ENCODE measurements around the gene IFIT1B.

- no peak for TF ChIP-seq GATA2 (IDR thresholded peaks at IDR 0.05; ENCODE audit: low read depth, low read length)
- no peak for TF ChIP-seq GATA3 (IDR thresholded peaks at IDR 0.05; ENCODE audit: low read depth, low read length)
These were observed 10.3 kb upstream of the IFIT1B start for GRCh38 chr10:89367529-89367928.

Data from SH-SY5Y (cell line).